ENCODE data around the gene TMEM163.
"Not testable (repeated sequence)": the region's sequence is repeated elsewhere in the genome, so short reads cannot be mapped to it uniquely, and the experiment has no call there.

The TMEM163 gene

GRCh38 chr2:134751981-134752380 lies 33.2 kb upstream of the TMEM163 start:
- H3K9ac ChIP-seq (ENCODE audit: low read length); H2AK5ac ChIP-seq (ENCODE audit: low read length, severe bottlenecking); H2AFZ ChIP-seq (ENCODE audit: low read depth, low read length); H3K14ac ChIP-seq (ENCODE audit: low read length in 2 of 2); H3K79me1 ChIP-seq (replicated peaks; ENCODE audit: low read length, poor library complexity, severe bottlenecking); H3K27me3 ChIP-seq (ENCODE audit: control insufficient read depth in 1 of 2, insufficient read depth in 1 of 2, low read length in 2 of 2); H2BK5ac ChIP-seq (ENCODE audit: low read depth, low read length, poor library complexity, severe bottlenecking); H2BK12ac ChIP-seq (ENCODE audit: low read length in 2 of 2); H2BK120ac ChIP-seq (ENCODE audit: low read depth, low read length); H3K36me3 ChIP-seq (ENCODE audit: control insufficient read depth in 1 of 2, insufficient read depth in 2 of 2, low read depth in 1 of 2, low read length in 2 of 2); H3K23ac ChIP-seq (ENCODE audit: low read length in 2 of 2); H4K8ac ChIP-seq (ENCODE audit: low read length); H3K27ac ChIP-seq (ENCODE audit: low read length, poor library complexity, severe bottlenecking); H4K91ac ChIP-seq (ENCODE audit: low read length); H3K9me3 ChIP-seq (ENCODE audit: control insufficient read depth, low read length); H3K4me2 ChIP-seq (ENCODE audit: low read length, poor library complexity, severe bottlenecking); H3K4me3 ChIP-seq (ENCODE audit: insufficient read depth in 1 of 2, low read depth in 1 of 2, low read length in 2 of 2); H3K18ac ChIP-seq (ENCODE audit: low read depth in 1 of 2, low read length in 2 of 2); DNase-seq; H3K4me1 ChIP-seq (ENCODE audit: control insufficient read depth, insufficient read depth, low read depth, low read length); H3K4ac ChIP-seq (ENCODE audit: low read depth in 1 of 2, low read length in 2 of 2); H2BK15ac ChIP-seq (ENCODE audit: low read depth, poor library complexity, severe bottlenecking): not testable (repeated sequence)
- WGBS: 39% methylated on average over 8 of the region's 8 CpGs

- Histone ChIP-seq H3K79me1 (replicated peaks; ENCODE audit: low read length, poor library complexity, severe bottlenecking) (no peaks in the 10 kb centered on the region), H3K9me3 (ENCODE audit: control insufficient read depth, low read length) (no peaks in the 10 kb centered on the region), H2BK5ac (ENCODE audit: low read depth, low read length, poor library complexity, severe bottlenecking) (no peak overlapping the region), H2AK5ac (ENCODE audit: low read length, severe bottlenecking) (peak overlapping the region; percentile 80), H2BK12ac (ENCODE audit: low read length in 2 of 2) (no peak overlapping the region), H2AFZ (ENCODE audit: low read depth, low read length) (no peak overlapping the region), H3K4ac (ENCODE audit: low read depth in 1 of 2, low read length in 2 of 2) (no peak overlapping the region), H3K36me3 (ENCODE audit: control insufficient read depth in 1 of 2, insufficient read depth in 2 of 2, low read depth in 1 of 2, low read length in 2 of 2) (no peaks in the 10 kb centered on the region), H3K27ac (ENCODE audit: low read length, poor library complexity, severe bottlenecking) (no peak overlapping the region), H3K27me3 (ENCODE audit: control insufficient read depth in 1 of 2, insufficient read depth in 1 of 2, low read length in 2 of 2) (peaks cover 0 to 4% of the 10 kb centered on the region in 2 experiments), H2BK120ac (ENCODE audit: low read depth, low read length) (no peak overlapping the region), H3K4me2 (ENCODE audit: low read length, poor library complexity, severe bottlenecking) (no peak overlapping the region), H3K23ac (ENCODE audit: low read length in 2 of 2) (no peak overlapping the region), H4K8ac (ENCODE audit: low read length) (no peak overlapping the region), H3K9ac (ENCODE audit: low read length) (no peak overlapping the region), H3K4me3 (ENCODE audit: insufficient read depth in 1 of 2, low read depth in 1 of 2, low read length in 2 of 2) (no peak overlapping the region), H3K18ac (ENCODE audit: low read depth in 1 of 2, low read length in 2 of 2) (no peak overlapping the region), H3K14ac (ENCODE audit: low read length in 2 of 2) (no peak overlapping the region), H4K91ac (ENCODE audit: low read length) (no peak overlapping the region), H2BK15ac (ENCODE audit: low read depth, poor library complexity, severe bottlenecking) (no peak overlapping the region), H3K4me1 (ENCODE audit: control insufficient read depth, insufficient read depth, low read depth, low read length) (peaks cover 2% of the 10 kb centered on the region)
- no peak for DNase-seq
- WGBS: 94% methylated on average over 4 of the region's 4 CpGs
Observed at GRCh38 chr2:134745546-134745945, 26.7 kb upstream of the TMEM163 start.

- H2AK5ac ChIP-seq (ENCODE audit: low read length, severe bottlenecking): no peak overlapping the region
- no peak overlapping the region for H2BK15ac ChIP-seq (ENCODE audit: low read depth, poor library complexity, severe bottlenecking)
- no peak overlapping the region for H3K4ac ChIP-seq (ENCODE audit: low read depth in 1 of 2, low read length in 2 of 2)
- no peak overlapping the region for H3K27ac ChIP-seq (ENCODE audit: low read length, poor library complexity, severe bottlenecking)
- H2BK5ac ChIP-seq (ENCODE audit: low read depth, low read length, poor library complexity, severe bottlenecking): no peak overlapping the region
- DNase-seq: no peak
- H3K79me1 ChIP-seq (replicated peaks; ENCODE audit: low read length, poor library complexity, severe bottlenecking): no peaks in the 10 kb centered on the region
- H3K23ac ChIP-seq (ENCODE audit: low read length in 2 of 2): no peak overlapping the region
- no peak overlapping the region for H3K4me3 ChIP-seq (ENCODE audit: insufficient read depth in 1 of 2, low read depth in 1 of 2, low read length in 2 of 2)
- H3K18ac ChIP-seq (ENCODE audit: low read depth in 1 of 2, low read length in 2 of 2): no peak overlapping the region
- no peak overlapping the region for H3K14ac ChIP-seq (ENCODE audit: low read length in 2 of 2)
- no peaks in the 10 kb centered on the region for H3K36me3 ChIP-seq (ENCODE audit: control insufficient read depth in 1 of 2, insufficient read depth in 2 of 2, low read depth in 1 of 2, low read length in 2 of 2)
- H3K4me1 ChIP-seq (ENCODE audit: control insufficient read depth, insufficient read depth, low read depth, low read length): peaks cover 2% of the 10 kb centered on the region
- no peak overlapping the region for H4K91ac ChIP-seq (ENCODE audit: low read length)
- H2AFZ ChIP-seq (ENCODE audit: low read depth, low read length): no peak overlapping the region
- peaks cover 0 to 4% of the 10 kb centered on the region in 2 experiments for H3K27me3 ChIP-seq (ENCODE audit: control insufficient read depth in 1 of 2, insufficient read depth in 1 of 2, low read length in 2 of 2)
- H2BK120ac ChIP-seq (ENCODE audit: low read depth, low read length): no peak overlapping the region
- H3K4me2 ChIP-seq (ENCODE audit: low read length, poor library complexity, severe bottlenecking): no peak overlapping the region
- no peak overlapping the region for H4K8ac ChIP-seq (ENCODE audit: low read length)
- no peak overlapping the region for H3K9ac ChIP-seq (ENCODE audit: low read length)
- H3K9me3 ChIP-seq (ENCODE audit: control insufficient read depth, low read length): no peaks in the 10 kb centered on the region
- no peak overlapping the region for H2BK12ac ChIP-seq (ENCODE audit: low read length in 2 of 2)
Observed at GRCh38 chr2:134745023-134745422, 26.2 kb upstream of the TMEM163 start.

GRCh38 chr2:134739879-134740301 lies 21.1 kb upstream of the TMEM163 start:
- DNase-seq: no peak
- H2BK15ac ChIP-seq (ENCODE audit: low read depth, poor library complexity, severe bottlenecking): no peak overlapping the region
- WGBS: 81% methylated on average over 6 of the region's 6 CpGs
- no peak overlapping the region for H3K18ac ChIP-seq (ENCODE audit: low read depth in 1 of 2, low read length in 2 of 2)
- no peak overlapping the region for H2AFZ ChIP-seq (ENCODE audit: low read depth, low read length)
- peak overlapping the region; percentile 46 for H2AK5ac ChIP-seq (ENCODE audit: low read length, severe bottlenecking)
- H3K4me2 ChIP-seq (ENCODE audit: low read length, poor library complexity, severe bottlenecking): no peak overlapping the region
- H3K23ac ChIP-seq (ENCODE audit: low read length in 2 of 2): no peak overlapping the region
- H3K79me1 ChIP-seq (replicated peaks; ENCODE audit: low read length, poor library complexity, severe bottlenecking): no peaks in the 10 kb centered on the region
- no peak overlapping the region for H4K91ac ChIP-seq (ENCODE audit: low read length)
- H3K4me3 ChIP-seq (ENCODE audit: insufficient read depth in 1 of 2, low read depth in 1 of 2, low read length in 2 of 2): no peak overlapping the region
- H4K8ac ChIP-seq (ENCODE audit: low read length): no peak overlapping the region
- no peak overlapping the region for H2BK12ac ChIP-seq (ENCODE audit: low read length in 2 of 2)
- peaks cover 18% of the 10 kb centered on the region for H3K4me1 ChIP-seq (ENCODE audit: control insufficient read depth, insufficient read depth, low read depth, low read length)
- H2BK120ac ChIP-seq (ENCODE audit: low read depth, low read length): no peak overlapping the region
- no peak overlapping the region for H3K9ac ChIP-seq (ENCODE audit: low read length)
- no peak overlapping the region for H3K27ac ChIP-seq (ENCODE audit: low read length, poor library complexity, severe bottlenecking)
- H2BK5ac ChIP-seq (ENCODE audit: low read depth, low read length, poor library complexity, severe bottlenecking): no peak overlapping the region
- H3K14ac ChIP-seq (ENCODE audit: low read length in 2 of 2): no peak overlapping the region
- H3K36me3 ChIP-seq (ENCODE audit: control insufficient read depth in 1 of 2, insufficient read depth in 2 of 2, low read depth in 1 of 2, low read length in 2 of 2): no peaks in the 10 kb centered on the region
- H3K9me3 ChIP-seq (ENCODE audit: control insufficient read depth, low read length): no peaks in the 10 kb centered on the region
- no peak overlapping the region for H3K4ac ChIP-seq (ENCODE audit: low read depth in 1 of 2, low read length in 2 of 2)
- H3K27me3 ChIP-seq (ENCODE audit: control insufficient read depth in 1 of 2, insufficient read depth in 1 of 2, low read length in 2 of 2): peaks cover 0 to 16% of the 10 kb centered on the region in 2 experiments

Measured in mesenchymal stem cell (in vitro differentiated cells and primary cell).